Activated naive CD8-positive, alpha-beta T cell (primary cell): ENCODE data around the gene ALOXE3.

ENCODE experiments used
- H3K27ac Mint-ChIP-seq: one replicate; pipeline ENCODE4 v1.8.0; 2021; ENCODE audit warnings: mixed read lengths
- H3K27me3 Mint-ChIP-seq: one replicate; pipeline ENCODE4 v1.8.0; 2021; ENCODE audit warnings: mixed read lengths
- H3K36me3 Mint-ChIP-seq: one replicate; pipeline ENCODE4 v1.8.0; 2021; ENCODE audit warnings: mixed read lengths
- H3K4me1 Mint-ChIP-seq: one replicate; pipeline ENCODE4 v1.8.0; 2021; ENCODE audit warnings: low read depth, mixed read lengths
- H3K4me3 Mint-ChIP-seq: one replicate; pipeline ENCODE4 v1.8.0; 2021; ENCODE audit warnings: mild to moderate bottlenecking, mixed read lengths
- H3K9me3 Mint-ChIP-seq: one replicate; pipeline ENCODE4 v1.8.0; 2021; ENCODE audit warnings: low read depth, mixed read lengths

The ALOXE3 gene

GRCh38 chr17:8056976-8057625 is 61.2 kb downstream of the ALOXE3 start:
- Mint-ChIP-seq H3K27me3 (peaks cover 28% of the 10 kb centered on the region), H3K9me3 (no peaks in the 10 kb centered on the region), H3K27ac (no peak overlapping the region), H3K4me1 (peaks cover 4% of the 10 kb centered on the region), H3K36me3 (no peaks in the 10 kb centered on the region), H3K4me3 (no peak overlapping the region)

GRCh38 chr17:8056232-8056975 is 61.9 kb downstream of the ALOXE3 start:
- no peak overlapping the region for H3K4me3 Mint-ChIP-seq
- peaks cover 21% of the 10 kb centered on the region for H3K27me3 Mint-ChIP-seq
- H3K27ac Mint-ChIP-seq = no peak overlapping the region
- H3K36me3 Mint-ChIP-seq = no peaks in the 10 kb centered on the region
- H3K4me1 Mint-ChIP-seq = peaks cover 4% of the 10 kb centered on the region
- no peaks in the 10 kb centered on the region for H3K9me3 Mint-ChIP-seq

- Mint-ChIP-seq H3K4me3 (no peak overlapping the region), H3K9me3 (no peaks in the 10 kb centered on the region), H3K27ac (no peak overlapping the region)
These were observed 62.5 kb downstream of the ALOXE3 start for GRCh38 chr17:8055851-8056231.

GRCh38 chr17:8053600-8053999 is 64.7 kb downstream of the ALOXE3 start:
- no peaks in the 10 kb centered on the region for H3K36me3 Mint-ChIP-seq
- no peaks in the 10 kb centered on the region for H3K9me3 Mint-ChIP-seq
- H3K27ac Mint-ChIP-seq = no peak overlapping the region
- H3K4me3 Mint-ChIP-seq = no peak overlapping the region
- H3K4me1 Mint-ChIP-seq = peaks cover 4% of the 10 kb centered on the region
- peaks cover 11% of the 10 kb centered on the region for H3K27me3 Mint-ChIP-seq

More at GRCh38 chr17:8055851-8056231, 62.5 kb downstream of the ALOXE3 start:
- H3K36me3 Mint-ChIP-seq = no peaks in the 10 kb centered on the region
- peaks cover 20% of the 10 kb centered on the region for H3K27me3 Mint-ChIP-seq
- peaks cover 4% of the 10 kb centered on the region for H3K4me1 Mint-ChIP-seq

- Mint-ChIP-seq H3K27ac (no peak overlapping the region), H3K9me3 (no peaks in the 10 kb centered on the region), H3K36me3 (no peaks in the 10 kb centered on the region), H3K27me3 (peaks cover 6% of the 10 kb centered on the region), H3K4me3 (no peak overlapping the region), H3K4me1 (peaks cover 4% of the 10 kb centered on the region)
These were observed 65.8 kb downstream of the ALOXE3 start for GRCh38 chr17:8052256-8053252.

- peaks cover 3% of the 10 kb centered on the region for H3K27me3 Mint-ChIP-seq
- H3K27ac Mint-ChIP-seq = no peak overlapping the region
These were observed 66.5 kb downstream of the ALOXE3 start for GRCh38 chr17:8051831-8052230.

GRCh38 chr17:8048736-8049135 is 69.6 kb downstream of the ALOXE3 start:
- H3K27ac Mint-ChIP-seq = no peak overlapping the region

More at GRCh38 chr17:8051831-8052230, 66.5 kb downstream of the ALOXE3 start:
- Mint-ChIP-seq H3K4me1 (peaks cover 4% of the 10 kb centered on the region), H3K9me3 (no peaks in the 10 kb centered on the region), H3K4me3 (no peak overlapping the region), H3K36me3 (no peaks in the 10 kb centered on the region)

GRCh38 chr17:8048236-8048635 is 70.1 kb downstream of the ALOXE3 start:
- no peaks in the 10 kb centered on the region for H3K9me3 Mint-ChIP-seq
- H3K4me3 Mint-ChIP-seq = no peak overlapping the region
- H3K36me3 Mint-ChIP-seq = no peaks in the 10 kb centered on the region
- H3K27ac Mint-ChIP-seq = no peak overlapping the region
- no peaks in the 10 kb centered on the region for H3K27me3 Mint-ChIP-seq
- H3K4me1 Mint-ChIP-seq = no peaks in the 10 kb centered on the region

More at GRCh38 chr17:8048736-8049135, 69.6 kb downstream of the ALOXE3 start:
- H3K4me3 Mint-ChIP-seq = no peak overlapping the region
- no peaks in the 10 kb centered on the region for H3K27me3 Mint-ChIP-seq
- H3K4me1 Mint-ChIP-seq = no peaks in the 10 kb centered on the region
- H3K9me3 Mint-ChIP-seq = no peaks in the 10 kb centered on the region
- H3K36me3 Mint-ChIP-seq = no peaks in the 10 kb centered on the region

GRCh38 chr17:8047769-8048110 is 70.6 kb downstream of the ALOXE3 start:
- Mint-ChIP-seq H3K4me1 (no peaks in the 10 kb centered on the region), H3K27me3 (no peaks in the 10 kb centered on the region), H3K36me3 (no peaks in the 10 kb centered on the region), H3K9me3 (no peaks in the 10 kb centered on the region), H3K4me3 (no peak overlapping the region), H3K27ac (no peak overlapping the region)

- Mint-ChIP-seq H3K4me1 (no peaks in the 10 kb centered on the region), H3K4me3 (no peak overlapping the region), H3K27ac (no peak overlapping the region), H3K36me3 (no peaks in the 10 kb centered on the region), H3K27me3 (no peaks in the 10 kb centered on the region), H3K9me3 (no peaks in the 10 kb centered on the region)
These were observed 71.2 kb downstream of the ALOXE3 start for GRCh38 chr17:8046929-8047768.

- no peak overlapping the region for H3K4me3 Mint-ChIP-seq
- no peaks in the 10 kb centered on the region for H3K4me1 Mint-ChIP-seq
- H3K27ac Mint-ChIP-seq = no peak overlapping the region
- H3K9me3 Mint-ChIP-seq = no peaks in the 10 kb centered on the region
- H3K27me3 Mint-ChIP-seq = peaks cover under 1% of the 10 kb centered on the region
- no peaks in the 10 kb centered on the region for H3K36me3 Mint-ChIP-seq
These were observed 71.9 kb downstream of the ALOXE3 start for GRCh38 chr17:8046306-8046928.
